ENCODE data around the gene CACHD1.

GRCh38 chr1:64616039-64616438 lies 146.1 kb downstream of the CACHD1 start:
- no peak for TF ChIP-seq ELF1 (tag; IDR thresholded peaks at IDR 0.05)
- TF ChIP-seq MLX (CRISPR knock-in tag; conservative IDR thresholded peaks at IDR 0.05), result no peak
- TF ChIP-seq CTCFL (IDR thresholded peaks at IDR 0.05; ENCODE audit: borderline replicate concordance, insufficient read depth, low read depth, low read length, poor library complexity, severe bottlenecking), result no peak
- TF ChIP-seq PYGO2 (tag; IDR thresholded peaks at IDR 0.05), result no peak
- TF ChIP-seq POLR2AphosphoS5 (IDR thresholded peaks at IDR 0.05; ENCODE audit: control insufficient read depth, insufficient read depth, low read depth, low read length), result no peak
- TF ChIP-seq ZBTB12 (CRISPR knock-in tag; IDR thresholded peaks at IDR 0.05), result no peak
- no peak for TF ChIP-seq FOXA1 (IDR thresholded peaks at IDR 0.05; ENCODE audit: borderline replicate concordance)
- TF ChIP-seq ZBTB34 (CRISPR knock-in tag; IDR thresholded peaks at IDR 0.05), result no peak
- TF ChIP-seq KDM1A (IDR thresholded peaks at IDR 0.05), result no peak
- TF ChIP-seq RNF2 (IDR thresholded peaks at IDR 0.05), result no peak
- TF ChIP-seq NFXL1 (CRISPR knock-in tag; IDR thresholded peaks at IDR 0.05), result no peak
- TF ChIP-seq MYC (IDR thresholded peaks at IDR 0.05; ENCODE audit: low read depth, low read length), result no peak
- TF ChIP-seq MYC (CRISPR knock-in tag; IDR thresholded peaks at IDR 0.05; ENCODE audit: borderline replicate concordance, low read depth), result no peak
- TF ChIP-seq RBBP5 (IDR thresholded peaks at IDR 0.05; ENCODE audit: borderline replicate concordance, insufficient read depth, low read length, poor library complexity, severe bottlenecking), result no peak

Measured in K562 (cell line).